CD4-positive, alpha-beta T cell (primary cell): ENCODE measurements around the gene PPP6C. TPM values are rescaled to one million over a fixed set of nuclear protein-coding genes. Genes with fewer than 3 reads are reported as not detected.

ENCODE experiments used
- ATAC-seq: fragments of 200-7000 bp; cut with Tn5 transposase; one replicate; pipeline ENCODE4 v1.10.0; 2022; ENCODE audit warnings: mild to moderate bottlenecking; ENCODE audit not compliant: poor library complexity
- CTCF ChIA-PET: fragments of 350-600 bp; sonication (Branson Sonifier 250); formaldehyde crosslinking; loops from one replicate; lab custom pipeline; 2021; ENCODE audit warnings: antibody characterized with exemption, inconsistent platforms; lab: Charles Lee
- POLR2A ChIA-PET: fragments of 350-600 bp; sonication (Branson Sonifier 250); formaldehyde crosslinking; loops from one replicate; lab custom pipeline; 2021; ENCODE audit warnings: antibody characterized with exemption, inconsistent platforms; lab: Charles Lee
- DNase-seq, 14 experiments: peaks; one replicate each; pipeline ENCODE4 v3.0.0-alpha.2; 2013 to 2020; ENCODE audit warnings: mixed read lengths in 2 of 14
- H3K27ac ChIP-seq, 2 donors: one replicate each; pipeline versions ENCODE4 v1.5.1 to v1.7.0; 2013; ENCODE audit warnings: low read length in 2 of 2, low read depth in 1 of 2, mild to moderate bottlenecking in 1 of 2
- H3K27me3 ChIP-seq, 2 experiments: 1 replicate in 1 of 2; 2 replicates in 1 of 2; pipeline versions ENCODE4 v1.6.1 to v1.7.0; 2013; ENCODE audit warnings: low read length in 2 of 2, control low read depth in 1 of 2, mild to moderate bottlenecking in 1 of 2, moderate library complexity in 1 of 2; ENCODE audit not compliant: insufficient read depth in 2 of 2, control insufficient read depth in 1 of 2
- H3K36me3 ChIP-seq: one replicate; pipeline ENCODE4 v1.6.1; 2013; ENCODE audit warnings: low read length, control low read depth; ENCODE audit not compliant: insufficient read depth
- H3K4me1 ChIP-seq: one replicate; pipeline ENCODE4 v1.6.1; 2013; ENCODE audit warnings: low read length, control low read depth; ENCODE audit not compliant: insufficient read depth
- H3K4me3 ChIP-seq: one replicate; pipeline ENCODE4 v1.5.1; 2013; ENCODE audit warnings: mild to moderate bottlenecking, low read length, moderate library complexity
- H3K9me3 ChIP-seq, 2 experiments: 1 replicate in 1 of 2; 2 replicates in 1 of 2; pipeline versions ENCODE4 v1.6.1 to v1.7.0; 2013; ENCODE audit warnings: low read length in 2 of 2, mild to moderate bottlenecking in 2 of 2, control low read depth in 1 of 2, moderate library complexity in 1 of 2; ENCODE audit not compliant: control insufficient read depth in 1 of 2, insufficient read depth in 1 of 2
- H3K27ac Mint-ChIP-seq: one replicate; pipeline ENCODE4 v1.8.0; 2020; ENCODE audit warnings: mixed read lengths
- H3K27me3 Mint-ChIP-seq: one replicate; pipeline ENCODE4 v1.8.0; 2021; ENCODE audit warnings: mixed read lengths
- H3K36me3 Mint-ChIP-seq: one replicate; pipeline ENCODE4 v1.8.0; 2021; ENCODE audit warnings: low read depth, mixed read lengths
- H3K4me1 Mint-ChIP-seq: one replicate; pipeline ENCODE4 v1.8.0; 2021; ENCODE audit warnings: low read depth, mixed read lengths
- H3K4me3 Mint-ChIP-seq: one replicate; pipeline ENCODE4 v1.8.0; 2020; ENCODE audit warnings: mild to moderate bottlenecking, mixed read lengths
- H3K9me3 Mint-ChIP-seq: one replicate; pipeline ENCODE4 v1.8.0; 2020; ENCODE audit warnings: mixed read lengths
- intact Hi-C, 2 experiments: fragments of 100-400 bp; cut with DNase I in 1 of 2; cut with micrococcal nuclease in 1 of 2; formaldehyde crosslinking; loops; one replicate each; pipeline versions ENCODE4 v1.15.1 to v1.9.0; 2023 to 2025; cut with DNase I, micrococcal nuclease
- total RNA-seq, 174 experiments: library from RNA in 2 of 174; stranded (reverse) in 2 of 174; gene quantifications; one replicate each; pipeline ENCODE4 v1.2.3 and lab custom pipeline; 2021 to 2026
- TF ChIP-seq, protein P1 (sequence below): fragments of 200-600 bp; IDR thresholded peaks from one replicate; pipeline ENCODE4 v1.8.0; 2022; ENCODE audit warnings: antibody characterized with exemption, mild to moderate bottlenecking

The PPP6C gene
- total RNA-seq, 2 experiments from 2014 or later: 32.9 to 35.3 TPM

DNA sequence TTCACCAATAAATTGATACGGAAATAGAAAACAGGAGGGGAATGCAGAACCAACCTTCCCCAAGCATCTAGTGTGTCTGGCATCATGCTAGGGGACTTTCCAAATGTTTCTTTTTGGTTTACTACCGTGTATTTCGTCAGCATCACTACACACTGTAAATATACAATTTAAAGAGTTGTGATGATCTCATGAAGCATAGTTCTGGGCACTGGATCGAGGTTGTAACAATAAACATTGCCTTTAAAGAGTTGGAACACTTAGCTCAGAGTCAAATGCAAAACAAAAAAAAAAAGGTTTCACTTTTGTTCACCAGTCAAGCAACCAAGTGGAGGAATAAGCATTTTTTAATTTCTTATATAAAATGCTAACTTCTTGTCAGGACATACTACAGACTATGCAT is 43.4 kb downstream of the PPP6C start:
- Histone ChIP-seq H3K4me3 (no peak overlapping the region), H3K9me3 (no peaks in the 10 kb centered on the region), H3K27me3 (no peaks in the 10 kb centered on the region), H3K36me3 (peaks cover 19% of the 10 kb centered on the region), H3K27ac (no peak overlapping the region), H3K4me1 (peaks cover 15% of the 10 kb centered on the region)
- Mint-ChIP-seq H3K27me3 (no peaks in the 10 kb centered on the region), H3K27ac (peak overlapping the region; percentile 76), H3K9me3 (no peaks in the 10 kb centered on the region), H3K36me3 (peaks cover 29% of the 10 kb centered on the region), H3K4me1 (peaks cover 37% of the 10 kb centered on the region), H3K4me3 (no peak overlapping the region)
- CTCF ChIA-PET: no interaction called here
- TF ChIP-seq, protein P1, sequence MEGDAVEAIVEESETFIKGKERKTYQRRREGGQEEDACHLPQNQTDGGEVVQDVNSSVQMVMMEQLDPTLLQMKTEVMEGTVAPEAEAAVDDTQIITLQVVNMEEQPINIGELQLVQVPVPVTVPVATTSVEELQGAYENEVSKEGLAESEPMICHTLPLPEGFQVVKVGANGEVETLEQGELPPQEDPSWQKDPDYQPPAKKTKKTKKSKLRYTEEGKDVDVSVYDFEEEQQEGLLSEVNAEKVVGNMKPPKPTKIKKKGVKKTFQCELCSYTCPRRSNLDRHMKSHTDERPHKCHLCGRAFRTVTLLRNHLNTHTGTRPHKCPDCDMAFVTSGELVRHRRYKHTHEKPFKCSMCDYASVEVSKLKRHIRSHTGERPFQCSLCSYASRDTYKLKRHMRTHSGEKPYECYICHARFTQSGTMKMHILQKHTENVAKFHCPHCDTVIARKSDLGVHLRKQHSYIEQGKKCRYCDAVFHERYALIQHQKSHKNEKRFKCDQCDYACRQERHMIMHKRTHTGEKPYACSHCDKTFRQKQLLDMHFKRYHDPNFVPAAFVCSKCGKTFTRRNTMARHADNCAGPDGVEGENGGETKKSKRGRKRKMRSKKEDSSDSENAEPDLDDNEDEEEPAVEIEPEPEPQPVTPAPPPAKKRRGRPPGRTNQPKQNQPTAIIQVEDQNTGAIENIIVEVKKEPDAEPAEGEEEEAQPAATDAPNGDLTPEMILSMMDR: no peak
- intact Hi-C loops: loop anchor here in 1 of 2 experiments (10.0 kb wide), 1 partner anchor 111 kb away; no protein-coding TSS in a partner anchor
- POLR2A ChIA-PET: no interaction called here
- DNase-seq (peak in 2 of 14 experiments; percentile 28 to 32), ATAC-seq (no peak)

DNA sequence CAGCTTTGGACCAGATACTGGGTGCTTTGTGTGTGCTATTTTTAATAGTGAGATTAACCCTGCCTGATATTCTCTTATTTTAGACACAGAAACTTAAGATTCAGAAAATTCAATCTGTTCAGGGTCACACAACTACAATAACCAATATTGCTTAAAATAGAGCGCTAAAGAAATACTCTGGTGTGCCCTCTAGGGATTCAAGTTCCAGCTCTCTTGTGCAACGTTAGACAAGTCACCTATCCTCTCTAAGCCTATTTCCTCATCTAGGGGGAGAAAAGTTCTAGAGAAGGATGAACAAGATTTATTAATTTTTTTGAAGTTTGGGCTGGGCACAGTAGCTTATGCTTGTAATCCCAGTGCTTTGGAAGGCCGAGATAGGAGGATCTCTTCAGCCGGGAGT is 44.2 kb downstream of the PPP6C start:
- DNase-seq (no peak), ATAC-seq (no peak)
- Histone ChIP-seq H3K4me1 (peaks cover 15% of the 10 kb centered on the region), H3K4me3 (no peak overlapping the region), H3K36me3 (peaks cover 11% of the 10 kb centered on the region), H3K27me3 (no peaks in the 10 kb centered on the region), H3K9me3 (no peaks in the 10 kb centered on the region), H3K27ac (no peak overlapping the region)
- peaks cover 20% of the 10 kb centered on the region for H3K36me3 Mint-ChIP-seq
- TF ChIP-seq, protein P1: no peak
- CTCF ChIA-PET: no interaction called here
- peaks cover 40% of the 10 kb centered on the region for H3K4me1 Mint-ChIP-seq
- H3K4me3 Mint-ChIP-seq: no peak overlapping the region
- H3K27me3 Mint-ChIP-seq: no peaks in the 10 kb centered on the region
- no peaks in the 10 kb centered on the region for H3K9me3 Mint-ChIP-seq
- H3K27ac Mint-ChIP-seq: peak overlapping the region; percentile 76
- intact Hi-C loops: loop anchor here in 1 of 2 experiments (10.0 kb wide), 1 partner anchor 111 kb away; no protein-coding TSS in a partner anchor
- POLR2A ChIA-PET: no interaction called here

DNA sequence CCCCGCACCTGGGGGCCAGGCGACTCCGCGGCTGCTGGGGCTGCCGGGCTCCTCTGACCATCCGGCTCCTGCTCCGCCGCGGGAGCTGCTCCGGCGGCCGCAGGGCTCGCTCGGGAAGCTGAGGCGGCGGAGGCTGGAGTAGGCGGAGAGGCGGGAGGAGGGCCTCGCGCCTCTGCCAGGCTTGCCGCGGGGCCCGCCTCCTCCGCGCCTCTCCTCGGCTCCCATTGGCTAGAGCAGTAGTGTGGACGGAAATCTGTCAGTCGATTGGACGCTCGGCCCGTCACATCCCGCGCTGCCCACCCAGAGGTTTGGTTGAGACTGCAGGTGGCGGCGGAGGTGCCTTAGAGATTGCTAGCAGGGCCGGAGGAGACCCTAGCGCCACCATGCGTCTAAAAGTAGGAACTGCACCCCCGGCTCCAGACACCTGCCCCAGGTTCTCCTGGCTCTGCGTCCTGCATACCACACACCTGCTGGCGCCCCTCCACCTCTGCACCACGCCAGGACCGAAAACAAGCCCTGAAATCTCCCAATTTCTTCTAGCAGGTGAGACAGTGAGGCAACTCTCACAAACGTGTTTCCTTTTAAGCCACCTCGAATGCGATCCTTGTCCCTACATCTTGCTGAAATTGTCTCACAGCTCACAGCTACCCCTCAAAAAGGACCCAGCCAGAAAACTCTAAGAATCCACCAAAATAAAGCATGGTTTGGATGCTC is 46.1 kb downstream of the PPP6C start, which contains the start of gene SCAI:
TSS of gene SCAI (minus strand) at position 152 of the 714 bp plus-strand sequence. CDS start at position 61, 91 bp downstream.
- intact Hi-C loops: loop anchor here (1.0 to 10.0 kb wide), 9 partner anchors 17 to 373 kb away; partner anchors contain the start of genes GOLGA1 (in 2 of the 2), ARPC5L (in 1 of the 2), NR6A1 (in 1 of the 2) and PPP6C (in 1 of the 2)
- no peak within 1 kb of the TSS for H3K27ac ChIP-seq
- CTCF ChIA-PET: interaction anchor here (0.7 to 2.0 kb wide), 9 partner anchors 11 to 216 kb away, joined by 3 to 11 read pairs (median 4); no protein-coding TSS in a partner anchor
- Mint-ChIP-seq H3K27me3 (no peaks in the 10 kb centered on the region), H3K4me1 (peaks cover 38% of the 10 kb centered on the region), H3K36me3 (peaks cover 19% of the 10 kb centered on the region), H3K4me3 (peak within 1 kb of the TSS; percentile 94), H3K27ac (peak within 1 kb of the TSS; percentile 75), H3K9me3 (no peaks in the 10 kb centered on the region)
- H3K4me3 ChIP-seq: peak within 1 kb of the TSS; percentile 54
- TF ChIP-seq, protein P1: peak; percentile 97
- ATAC-seq (peak; percentile 98), DNase-seq (peak; percentile 96 to 99 (median 98))
- POLR2A ChIA-PET: interaction anchor here (0.7 to 2.5 kb wide), 11 partner anchors 11 to 282 kb away, joined by 3 to 14 read pairs (median 5); partner anchors contain the start of genes ARPC5L, HSPA5 and RPL35
- H3K27me3 ChIP-seq: no peaks in the 10 kb centered on the region
- no peaks in the 10 kb centered on the region for H3K9me3 ChIP-seq
- peaks cover 21% of the 10 kb centered on the region for H3K4me1 ChIP-seq
- H3K36me3 ChIP-seq: peaks cover 8% of the 10 kb centered on the region
